ENCODE data around the gene CACNA1C.

- no peak for TF ChIP-seq POLR2A (IDR thresholded peaks at IDR 0.05)
- TF ChIP-seq, protein P1, sequence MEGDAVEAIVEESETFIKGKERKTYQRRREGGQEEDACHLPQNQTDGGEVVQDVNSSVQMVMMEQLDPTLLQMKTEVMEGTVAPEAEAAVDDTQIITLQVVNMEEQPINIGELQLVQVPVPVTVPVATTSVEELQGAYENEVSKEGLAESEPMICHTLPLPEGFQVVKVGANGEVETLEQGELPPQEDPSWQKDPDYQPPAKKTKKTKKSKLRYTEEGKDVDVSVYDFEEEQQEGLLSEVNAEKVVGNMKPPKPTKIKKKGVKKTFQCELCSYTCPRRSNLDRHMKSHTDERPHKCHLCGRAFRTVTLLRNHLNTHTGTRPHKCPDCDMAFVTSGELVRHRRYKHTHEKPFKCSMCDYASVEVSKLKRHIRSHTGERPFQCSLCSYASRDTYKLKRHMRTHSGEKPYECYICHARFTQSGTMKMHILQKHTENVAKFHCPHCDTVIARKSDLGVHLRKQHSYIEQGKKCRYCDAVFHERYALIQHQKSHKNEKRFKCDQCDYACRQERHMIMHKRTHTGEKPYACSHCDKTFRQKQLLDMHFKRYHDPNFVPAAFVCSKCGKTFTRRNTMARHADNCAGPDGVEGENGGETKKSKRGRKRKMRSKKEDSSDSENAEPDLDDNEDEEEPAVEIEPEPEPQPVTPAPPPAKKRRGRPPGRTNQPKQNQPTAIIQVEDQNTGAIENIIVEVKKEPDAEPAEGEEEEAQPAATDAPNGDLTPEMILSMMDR (IDR thresholded peaks at IDR 0.05): no peak
These were observed 448.8 kb downstream of the CACNA1C start for GRCh38 chr12:2501464-2502191.

Measured in tibial nerve (tissue), 3 donors.